Measurements from ENCODE around the gene CLIP1.

GRCh38 chr12:122275459-122275858 is 147.0 kb downstream of the CLIP1 start:
- TF ChIP-seq DR1 (CRISPR knock-in tag; IDR thresholded peaks at IDR 0.05) (no peak), ZBTB26 (CRISPR knock-in tag; IDR thresholded peaks at IDR 0.05; ENCODE audit: borderline replicate concordance) (no peak)
